ENCODE data around the gene GAL3ST1.
"Not testable (repeated sequence)": the region's sequence is repeated elsewhere in the genome, so short reads cannot be mapped to it uniquely, and the experiment has no call there.

Gene GAL3ST1, protein sequence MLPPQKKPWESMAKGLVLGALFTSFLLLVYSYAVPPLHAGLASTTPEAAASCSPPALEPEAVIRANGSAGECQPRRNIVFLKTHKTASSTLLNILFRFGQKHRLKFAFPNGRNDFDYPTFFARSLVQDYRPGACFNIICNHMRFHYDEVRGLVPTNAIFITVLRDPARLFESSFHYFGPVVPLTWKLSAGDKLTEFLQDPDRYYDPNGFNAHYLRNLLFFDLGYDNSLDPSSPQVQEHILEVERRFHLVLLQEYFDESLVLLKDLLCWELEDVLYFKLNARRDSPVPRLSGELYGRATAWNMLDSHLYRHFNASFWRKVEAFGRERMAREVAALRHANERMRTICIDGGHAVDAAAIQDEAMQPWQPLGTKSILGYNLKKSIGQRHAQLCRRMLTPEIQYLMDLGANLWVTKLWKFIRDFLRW

DNA sequence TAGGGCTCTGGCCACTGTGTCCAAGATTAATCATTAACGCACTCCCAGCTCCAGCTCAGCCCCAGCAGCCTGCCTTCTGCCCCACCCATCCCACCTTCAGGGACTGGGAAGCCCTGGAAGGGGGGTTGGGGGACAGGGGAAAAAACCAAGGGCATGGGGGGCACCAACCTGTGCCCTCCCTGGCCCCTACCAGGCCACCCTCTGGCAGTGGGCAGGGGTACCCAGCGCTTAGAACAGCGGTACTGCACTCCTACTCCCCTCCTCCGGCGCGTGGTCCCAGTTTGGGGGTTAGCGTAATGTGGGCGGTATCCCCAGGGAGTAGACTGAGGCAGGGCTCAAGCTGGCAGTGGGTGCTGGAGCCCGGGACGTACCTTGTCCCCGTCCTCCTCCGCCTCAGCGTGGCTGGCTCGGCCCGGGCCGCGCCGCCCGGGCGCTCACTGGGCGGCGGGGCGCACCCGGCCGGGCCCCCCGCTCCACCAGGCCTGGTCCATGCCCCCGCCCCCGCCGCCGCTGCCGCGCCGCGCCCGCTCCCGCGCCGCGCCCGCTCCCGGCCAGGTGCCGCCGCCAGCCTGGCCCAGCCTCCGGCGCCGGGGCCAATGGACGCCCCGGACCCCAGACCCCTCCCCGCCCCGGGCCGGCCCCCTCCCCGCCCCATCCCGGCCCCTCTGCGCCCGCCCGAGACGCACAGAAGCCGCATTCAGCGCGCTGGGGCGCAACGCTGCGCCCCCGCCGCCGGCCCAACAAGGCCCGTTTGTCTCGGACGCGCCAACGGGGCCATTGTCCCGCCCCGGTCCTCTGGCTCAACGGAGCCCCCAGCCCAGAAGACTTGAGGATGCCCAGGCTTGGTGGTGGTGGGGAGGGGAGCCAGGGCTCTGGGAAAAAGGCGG lies at the start of gene GAL3ST1:
GAL3ST1 (minus strand) TSS at position 571 of the 887 bp plus-strand sequence. CDS start 17,273 bp downstream, outside the sequence.
- Histone ChIP-seq H3K79me2 (ENCODE audit: control insufficient read depth, insufficient read depth, low read length, unreplicated experiment) (no peaks in the 10 kb centered on the region), H3K4me3 (ENCODE audit: low read depth, low read length) (no peak within 1 kb of the TSS), H3K27ac (ENCODE audit: low read depth, low read length) (peak within 1 kb of the TSS; percentile 41; the same call in 1 of the 2 replicates), H3K4me1 (ENCODE audit: control insufficient read depth, insufficient read depth, low read length, unreplicated experiment) (peaks cover 3% of the 10 kb centered on the region), H3K36me3 (ENCODE audit: insufficient read depth, low read length) (no peaks in the 10 kb centered on the region), H2AFZ (ENCODE audit: low read length, unreplicated experiment) (no peak within 1 kb of the TSS), H3K27me3 (ENCODE audit: insufficient read depth, low read length) (no peaks in the 10 kb centered on the region)

DNA sequence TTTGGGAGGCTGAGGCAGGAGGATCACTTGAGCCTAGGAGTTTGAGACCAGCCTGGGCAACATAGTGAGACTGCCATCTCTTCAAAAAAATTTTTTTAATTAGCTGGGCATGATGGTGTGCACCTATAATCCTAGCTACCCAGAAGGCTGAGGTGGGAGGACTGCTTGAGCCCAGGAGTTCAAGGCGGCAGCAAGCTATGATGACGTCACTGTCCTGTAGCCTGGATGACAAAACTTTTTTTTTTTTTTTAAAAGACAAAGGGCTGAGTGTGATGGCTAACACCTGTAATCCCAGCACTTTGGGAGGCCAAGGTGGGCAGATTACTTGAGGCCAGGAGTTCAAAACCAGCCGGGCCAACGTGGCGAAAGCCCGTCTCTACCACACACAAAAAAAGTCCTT lies 45.4 kb upstream of the GAL3ST1 start:
- H3K27ac ChIP-seq (ENCODE audit: low read depth, low read length); H3K36me3 ChIP-seq (ENCODE audit: insufficient read depth, low read length); H3K4me3 ChIP-seq (ENCODE audit: low read depth, low read length); H3K79me2 ChIP-seq (ENCODE audit: control insufficient read depth, insufficient read depth, low read length, unreplicated experiment); H2AFZ ChIP-seq (ENCODE audit: low read length, unreplicated experiment); H3K4me1 ChIP-seq (ENCODE audit: control insufficient read depth, insufficient read depth, low read length, unreplicated experiment); H3K27me3 ChIP-seq (ENCODE audit: insufficient read depth, low read length): not testable (repeated sequence)

DNA sequence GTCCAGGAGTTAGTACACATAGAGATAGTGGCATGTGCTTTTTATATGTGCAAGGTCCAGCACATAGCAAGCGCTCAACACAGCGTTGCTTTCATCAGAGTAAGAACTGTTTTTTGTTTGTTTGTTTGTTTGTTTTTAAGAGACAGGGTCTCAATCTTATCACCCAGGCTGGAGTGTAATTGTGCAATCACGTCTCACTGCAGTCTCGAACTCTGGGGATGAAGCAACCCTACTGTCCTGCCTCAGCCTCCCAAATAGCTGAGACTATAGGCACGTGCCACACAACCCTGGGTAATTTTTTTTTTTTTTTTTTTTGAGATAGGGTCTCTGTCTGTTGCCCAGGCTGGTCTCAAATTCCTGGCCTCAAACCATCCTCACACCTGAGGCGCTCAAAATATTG lies 43.4 kb upstream of the GAL3ST1 start:
- Histone ChIP-seq H3K27ac (ENCODE audit: low read depth, low read length) (no peak overlapping the region), H3K79me2 (ENCODE audit: control insufficient read depth, insufficient read depth, low read length, unreplicated experiment) (no peaks in the 10 kb centered on the region), H3K4me1 (ENCODE audit: control insufficient read depth, insufficient read depth, low read length, unreplicated experiment) (no peaks in the 10 kb centered on the region), H3K36me3 (ENCODE audit: insufficient read depth, low read length) (no peaks in the 10 kb centered on the region), H2AFZ (ENCODE audit: low read length, unreplicated experiment) (no peak overlapping the region), H3K27me3 (ENCODE audit: insufficient read depth, low read length) (no peaks in the 10 kb centered on the region), H3K4me3 (ENCODE audit: low read depth, low read length) (no peak overlapping the region)

DNA sequence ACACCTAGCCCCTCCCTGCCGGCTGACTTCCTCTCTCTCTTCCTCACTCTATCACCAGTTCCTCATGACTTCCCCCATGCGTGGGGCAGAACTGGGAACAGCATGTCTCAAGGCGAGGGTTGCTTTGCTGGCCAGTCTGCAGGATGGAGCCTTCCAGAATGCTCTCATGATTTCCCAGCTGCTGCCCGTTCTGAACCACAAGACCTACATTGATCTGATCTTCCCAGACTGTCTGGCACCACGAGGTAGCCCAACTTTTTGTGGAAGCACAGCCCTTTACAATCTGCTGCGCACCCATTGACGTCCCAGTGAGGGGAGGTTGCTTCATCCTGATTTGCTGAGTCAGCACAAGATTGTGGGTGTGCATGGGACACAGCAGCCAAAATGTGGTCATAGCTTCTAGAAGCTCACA lies 41.1 kb upstream of the GAL3ST1 start:
- Histone ChIP-seq H3K4me1 (ENCODE audit: control insufficient read depth, insufficient read depth, low read length, unreplicated experiment) (no peaks in the 10 kb centered on the region), H3K79me2 (ENCODE audit: control insufficient read depth, insufficient read depth, low read length, unreplicated experiment) (no peaks in the 10 kb centered on the region), H3K27me3 (ENCODE audit: insufficient read depth, low read length) (no peaks in the 10 kb centered on the region), H3K27ac (ENCODE audit: low read depth, low read length) (no peak overlapping the region), H2AFZ (ENCODE audit: low read length, unreplicated experiment) (no peak overlapping the region), H3K4me3 (ENCODE audit: low read depth, low read length) (no peak overlapping the region), H3K36me3 (ENCODE audit: insufficient read depth, low read length) (no peaks in the 10 kb centered on the region)

DNA sequence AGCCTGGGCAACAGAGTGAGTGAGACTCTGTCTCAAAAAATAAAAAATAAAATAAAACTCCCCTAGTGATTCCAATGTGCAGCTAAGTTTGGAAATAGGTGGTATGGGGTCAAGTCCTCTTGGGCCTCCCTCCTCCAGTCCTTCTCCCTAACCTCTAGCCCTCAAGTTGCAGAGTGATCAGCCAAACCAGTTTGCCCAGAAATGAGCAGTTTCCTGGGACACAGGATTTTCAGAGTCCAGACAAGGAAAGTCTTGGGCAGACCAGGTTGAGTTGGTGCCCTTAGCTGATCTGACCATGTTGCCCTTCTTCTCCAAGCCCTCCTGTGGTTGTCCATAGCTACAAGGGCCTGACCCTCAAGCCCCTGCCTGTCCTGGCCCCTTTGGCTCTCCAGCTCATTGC lies 40.4 kb upstream of the GAL3ST1 start:
- H2AFZ ChIP-seq (ENCODE audit: low read length, unreplicated experiment) = no peak overlapping the region
- no peak overlapping the region for H3K27ac ChIP-seq (ENCODE audit: low read depth, low read length)
- H3K4me1 ChIP-seq (ENCODE audit: control insufficient read depth, insufficient read depth, low read length, unreplicated experiment) = peaks cover 6% of the 10 kb centered on the region
- H3K36me3 ChIP-seq (ENCODE audit: insufficient read depth, low read length) = no peaks in the 10 kb centered on the region
- no peak overlapping the region for H3K4me3 ChIP-seq (ENCODE audit: low read depth, low read length)
- H3K79me2 ChIP-seq (ENCODE audit: control insufficient read depth, insufficient read depth, low read length, unreplicated experiment) = no peaks in the 10 kb centered on the region
- no peaks in the 10 kb centered on the region for H3K27me3 ChIP-seq (ENCODE audit: insufficient read depth, low read length)

DNA sequence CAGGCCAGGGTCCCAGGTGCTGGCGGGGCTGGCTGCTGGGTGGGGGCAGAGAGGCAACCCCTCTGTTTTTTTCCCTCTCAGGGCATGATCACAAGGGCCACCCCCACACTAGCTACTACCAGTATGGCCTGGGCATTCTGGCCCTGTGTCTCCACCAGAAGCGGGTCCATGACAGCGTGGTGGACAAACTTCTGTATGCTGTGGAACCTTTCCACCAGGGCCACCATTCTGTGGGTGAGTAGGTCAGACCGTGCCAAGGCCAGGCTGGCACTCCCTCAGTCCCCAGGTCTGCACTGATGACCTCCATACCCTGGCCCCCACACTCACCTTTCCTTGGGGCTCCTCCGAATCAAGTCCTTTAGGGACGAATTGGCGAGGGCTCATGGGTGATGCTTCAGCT lies 39.8 kb upstream of the GAL3ST1 start:
- H3K79me2 ChIP-seq (ENCODE audit: control insufficient read depth, insufficient read depth, low read length, unreplicated experiment) = no peaks in the 10 kb centered on the region
- no peak overlapping the region for H3K4me3 ChIP-seq (ENCODE audit: low read depth, low read length)
- no peaks in the 10 kb centered on the region for H3K27me3 ChIP-seq (ENCODE audit: insufficient read depth, low read length)
- H3K27ac ChIP-seq (ENCODE audit: low read depth, low read length) = no peak overlapping the region
- peaks cover 12% of the 10 kb centered on the region for H3K4me1 ChIP-seq (ENCODE audit: control insufficient read depth, insufficient read depth, low read length, unreplicated experiment)
- no peaks in the 10 kb centered on the region for H3K36me3 ChIP-seq (ENCODE audit: insufficient read depth, low read length)
- no peak overlapping the region for H2AFZ ChIP-seq (ENCODE audit: low read length, unreplicated experiment)

DNA sequence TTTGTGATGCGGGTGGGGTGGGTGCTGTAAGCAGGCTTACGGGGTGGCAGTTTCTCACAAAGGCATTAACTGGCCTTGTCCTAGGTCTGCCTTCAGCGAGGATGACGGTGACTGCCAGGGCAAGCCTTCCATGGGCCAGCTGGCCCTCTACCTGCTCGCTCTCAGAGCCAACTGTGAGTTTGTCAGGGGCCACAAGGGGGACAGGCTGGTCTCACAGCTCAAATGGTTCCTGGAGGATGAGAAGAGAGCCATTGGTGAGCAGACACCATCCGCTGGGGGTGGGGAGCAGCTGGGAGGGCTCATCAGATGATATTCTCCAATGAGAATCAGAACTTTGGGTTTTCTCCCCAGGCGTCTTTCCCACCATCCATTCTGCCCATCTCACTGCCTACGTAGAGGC lies 38.3 kb upstream of the GAL3ST1 start:
- Histone ChIP-seq H3K36me3 (ENCODE audit: insufficient read depth, low read length) (no peaks in the 10 kb centered on the region), H3K4me3 (ENCODE audit: low read depth, low read length) (no peak overlapping the region), H3K27me3 (ENCODE audit: insufficient read depth, low read length) (no peaks in the 10 kb centered on the region), H3K4me1 (ENCODE audit: control insufficient read depth, insufficient read depth, low read length, unreplicated experiment) (peaks cover 24% of the 10 kb centered on the region), H2AFZ (ENCODE audit: low read length, unreplicated experiment) (no peak overlapping the region), H3K27ac (ENCODE audit: low read depth, low read length) (no peak overlapping the region), H3K79me2 (ENCODE audit: control insufficient read depth, insufficient read depth, low read length, unreplicated experiment) (no peaks in the 10 kb centered on the region)

DNA sequence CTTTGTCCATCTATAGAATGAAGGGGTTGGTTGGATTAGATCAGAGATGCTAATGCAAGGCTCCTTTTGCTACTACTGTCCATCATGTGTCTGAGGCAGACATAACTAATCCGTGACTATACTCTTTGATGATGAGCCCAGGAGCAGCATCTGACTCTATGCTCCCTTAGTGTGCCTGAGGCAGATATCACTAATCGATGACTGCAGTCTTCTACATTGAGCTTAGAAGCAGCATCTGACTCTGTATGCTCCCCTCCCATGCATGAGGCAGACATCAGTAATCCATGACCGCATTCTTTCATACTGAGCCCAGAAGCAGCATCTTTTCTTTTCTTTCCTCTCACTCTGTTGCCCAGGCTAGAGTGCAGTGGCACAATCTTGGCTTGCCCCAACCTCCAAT lies 36.7 kb upstream of the GAL3ST1 start:
- Histone ChIP-seq H3K4me1 (ENCODE audit: control insufficient read depth, insufficient read depth, low read length, unreplicated experiment) (peaks cover 30% of the 10 kb centered on the region), H3K4me3 (ENCODE audit: low read depth, low read length) (no peak overlapping the region), H3K27me3 (ENCODE audit: insufficient read depth, low read length) (no peaks in the 10 kb centered on the region), H2AFZ (ENCODE audit: low read length, unreplicated experiment) (no peak overlapping the region), H3K79me2 (ENCODE audit: control insufficient read depth, insufficient read depth, low read length, unreplicated experiment) (peaks cover 3% of the 10 kb centered on the region), H3K27ac (ENCODE audit: low read depth, low read length) (no peak overlapping the region), H3K36me3 (ENCODE audit: insufficient read depth, low read length) (no peaks in the 10 kb centered on the region)

DNA sequence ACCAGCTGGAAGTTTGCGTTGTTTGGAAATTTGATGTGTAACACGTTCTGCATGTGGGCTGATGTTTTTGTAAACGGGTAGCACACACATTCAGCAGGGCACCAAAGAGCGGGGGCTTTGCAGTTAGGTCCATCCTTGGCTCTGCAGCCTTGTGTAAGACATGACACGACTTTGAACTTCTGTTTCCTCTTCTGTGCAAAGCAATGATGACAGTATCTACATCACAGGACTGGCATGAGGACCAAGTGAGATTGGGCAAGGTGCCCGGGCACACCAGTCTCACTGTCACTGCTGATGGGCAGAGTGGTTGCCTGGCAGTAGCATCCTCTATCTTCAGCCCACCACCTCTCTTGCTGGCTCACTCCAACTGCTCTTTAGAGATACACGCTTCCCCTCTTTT lies 35.8 kb upstream of the GAL3ST1 start:
- Histone ChIP-seq H2AFZ (ENCODE audit: low read length, unreplicated experiment) (no peak overlapping the region), H3K27me3 (ENCODE audit: insufficient read depth, low read length) (no peaks in the 10 kb centered on the region), H3K4me3 (ENCODE audit: low read depth, low read length) (no peak overlapping the region), H3K27ac (ENCODE audit: low read depth, low read length) (no peak overlapping the region), H3K4me1 (ENCODE audit: control insufficient read depth, insufficient read depth, low read length, unreplicated experiment) (peaks cover 33% of the 10 kb centered on the region), H3K36me3 (ENCODE audit: insufficient read depth, low read length) (no peaks in the 10 kb centered on the region), H3K79me2 (ENCODE audit: control insufficient read depth, insufficient read depth, low read length, unreplicated experiment) (peaks cover 3% of the 10 kb centered on the region)

DNA sequence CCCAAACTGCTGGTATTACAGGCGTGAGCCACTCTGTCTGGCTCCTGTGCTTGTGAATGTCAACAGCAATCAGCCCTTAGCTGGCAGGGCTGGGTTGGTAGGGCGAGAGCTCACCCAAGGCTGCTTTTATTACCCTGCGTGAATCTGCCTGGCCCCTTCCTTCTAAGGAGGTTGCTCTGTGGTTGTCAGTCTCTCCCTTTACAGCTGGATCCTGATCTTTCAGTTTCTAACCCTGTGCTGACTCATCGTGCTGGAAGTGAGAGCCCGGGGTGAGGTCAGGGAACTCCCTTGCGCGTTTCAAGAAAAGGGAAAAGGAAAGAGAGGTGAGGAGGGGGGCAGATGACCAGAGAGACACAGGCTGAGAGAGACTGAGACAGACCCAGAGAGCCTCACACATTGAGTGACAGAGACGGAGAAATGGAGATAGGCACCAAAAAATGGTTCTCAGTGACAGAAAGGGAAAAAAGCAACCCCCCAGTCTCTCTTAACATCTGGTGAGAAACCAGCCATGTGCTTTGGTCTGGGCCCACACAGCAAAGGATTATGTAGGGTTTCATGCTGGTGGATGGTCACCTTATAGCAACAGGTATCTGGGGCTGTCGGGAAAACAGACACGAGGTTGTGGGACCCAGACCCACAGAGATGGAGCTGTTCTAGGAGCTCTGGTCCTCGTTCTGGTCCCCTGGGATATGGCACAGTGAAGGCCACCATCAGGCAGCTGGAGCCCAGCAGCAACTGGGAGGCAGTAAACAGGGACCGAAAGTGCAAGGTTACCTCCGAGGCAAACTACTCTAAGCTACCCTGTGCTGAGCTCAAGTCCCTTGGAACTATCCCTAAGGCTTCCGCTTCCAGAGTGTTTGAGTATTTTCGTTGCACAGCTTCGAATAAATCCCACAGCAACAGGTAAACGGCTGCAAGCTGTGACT lies 35.1 kb upstream of the GAL3ST1 start:
- Histone ChIP-seq H2AFZ (ENCODE audit: low read length, unreplicated experiment) (peak overlapping the region; percentile 50), H3K79me2 (ENCODE audit: control insufficient read depth, insufficient read depth, low read length, unreplicated experiment) (peaks cover 3% of the 10 kb centered on the region), H3K4me3 (ENCODE audit: low read depth, low read length) (peak overlapping the region; percentile 21; the same call in 1 of the 2 replicates), H3K27me3 (ENCODE audit: insufficient read depth, low read length) (no peaks in the 10 kb centered on the region), H3K36me3 (ENCODE audit: insufficient read depth, low read length) (no peaks in the 10 kb centered on the region), H3K27ac (ENCODE audit: low read depth, low read length) (peak overlapping the region; percentile 84), H3K4me1 (ENCODE audit: control insufficient read depth, insufficient read depth, low read length, unreplicated experiment) (peaks cover 33% of the 10 kb centered on the region)
